Measurements from ENCODE around the gene C14orf132. TPM values are rescaled to one million over a fixed set of nuclear protein-coding genes. Genes with fewer than 3 reads are reported as not detected.

C14orf132 gene
- total RNA-seq, 2 donors from 2014 or later: 12.3 to 21.9 TPM

DNA sequence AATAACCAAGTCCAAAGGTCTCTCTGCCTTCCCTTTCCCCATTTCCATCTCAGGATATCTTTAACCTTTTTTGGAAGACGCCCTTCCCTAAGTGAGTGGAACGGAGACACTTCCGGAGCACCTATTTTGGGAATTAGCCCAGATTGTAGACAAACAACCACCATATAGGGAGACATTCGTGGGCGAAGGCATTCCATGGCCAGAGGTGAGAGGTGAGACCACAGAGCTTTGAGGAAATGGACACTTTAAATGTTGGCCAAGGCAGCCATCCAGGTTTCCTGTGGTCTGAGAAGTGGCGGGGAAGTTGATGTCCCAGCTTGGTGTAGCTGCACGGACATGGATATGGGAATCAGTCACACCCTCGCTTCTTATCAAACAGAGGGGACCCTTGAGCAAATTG, 96.1 kb downstream of the C14orf132 start:
- Histone ChIP-seq H3K27me3 (ENCODE audit: control insufficient read depth, insufficient read depth, low read length, poor library complexity, severe bottlenecking) (no peaks in the 10 kb centered on the region), H3K9ac (ENCODE audit: extremely low read depth, low read length, poor library complexity, severe bottlenecking) (no peak overlapping the region), H3K36me3 (ENCODE audit: control insufficient read depth, insufficient read depth, low read length) (no peaks in the 10 kb centered on the region), H3K4me1 (ENCODE audit: control insufficient read depth, insufficient read depth, low read length) (no peaks in the 10 kb centered on the region), H3K9me3 (ENCODE audit: control insufficient read depth, low read length) (peaks cover 10% of the 10 kb centered on the region), H3K27ac (ENCODE audit: low read depth, low read length) (no peak overlapping the region), H3K4me3 (ENCODE audit: low read length) (no peak overlapping the region)
- H3K4me1 Mint-ChIP-seq: no peaks in the 10 kb centered on the region
- H3K9me3 Mint-ChIP-seq: peaks cover 3% of the 10 kb centered on the region
- 93 to 98% methylated on average over 7 to 8 of the region's 8 CpGs for WGBS, 2 experiments (ENCODE audit: insufficient coverage in 1 of 2, insufficient read length in 1 of 2)
- H3K36me3 Mint-ChIP-seq (ENCODE audit: low read depth): no peaks in the 10 kb centered on the region
- no peak overlapping the region for H3K4me3 Mint-ChIP-seq
- H3K27ac Mint-ChIP-seq: no peak overlapping the region
- TF ChIP-seq, protein P1, sequence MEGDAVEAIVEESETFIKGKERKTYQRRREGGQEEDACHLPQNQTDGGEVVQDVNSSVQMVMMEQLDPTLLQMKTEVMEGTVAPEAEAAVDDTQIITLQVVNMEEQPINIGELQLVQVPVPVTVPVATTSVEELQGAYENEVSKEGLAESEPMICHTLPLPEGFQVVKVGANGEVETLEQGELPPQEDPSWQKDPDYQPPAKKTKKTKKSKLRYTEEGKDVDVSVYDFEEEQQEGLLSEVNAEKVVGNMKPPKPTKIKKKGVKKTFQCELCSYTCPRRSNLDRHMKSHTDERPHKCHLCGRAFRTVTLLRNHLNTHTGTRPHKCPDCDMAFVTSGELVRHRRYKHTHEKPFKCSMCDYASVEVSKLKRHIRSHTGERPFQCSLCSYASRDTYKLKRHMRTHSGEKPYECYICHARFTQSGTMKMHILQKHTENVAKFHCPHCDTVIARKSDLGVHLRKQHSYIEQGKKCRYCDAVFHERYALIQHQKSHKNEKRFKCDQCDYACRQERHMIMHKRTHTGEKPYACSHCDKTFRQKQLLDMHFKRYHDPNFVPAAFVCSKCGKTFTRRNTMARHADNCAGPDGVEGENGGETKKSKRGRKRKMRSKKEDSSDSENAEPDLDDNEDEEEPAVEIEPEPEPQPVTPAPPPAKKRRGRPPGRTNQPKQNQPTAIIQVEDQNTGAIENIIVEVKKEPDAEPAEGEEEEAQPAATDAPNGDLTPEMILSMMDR (conservative IDR thresholded peaks at IDR 0.05): no peak
- peaks cover 27% of the 10 kb centered on the region for H3K27me3 Mint-ChIP-seq (ENCODE audit: insufficient read depth)
- DNase-seq: no peak

DNA sequence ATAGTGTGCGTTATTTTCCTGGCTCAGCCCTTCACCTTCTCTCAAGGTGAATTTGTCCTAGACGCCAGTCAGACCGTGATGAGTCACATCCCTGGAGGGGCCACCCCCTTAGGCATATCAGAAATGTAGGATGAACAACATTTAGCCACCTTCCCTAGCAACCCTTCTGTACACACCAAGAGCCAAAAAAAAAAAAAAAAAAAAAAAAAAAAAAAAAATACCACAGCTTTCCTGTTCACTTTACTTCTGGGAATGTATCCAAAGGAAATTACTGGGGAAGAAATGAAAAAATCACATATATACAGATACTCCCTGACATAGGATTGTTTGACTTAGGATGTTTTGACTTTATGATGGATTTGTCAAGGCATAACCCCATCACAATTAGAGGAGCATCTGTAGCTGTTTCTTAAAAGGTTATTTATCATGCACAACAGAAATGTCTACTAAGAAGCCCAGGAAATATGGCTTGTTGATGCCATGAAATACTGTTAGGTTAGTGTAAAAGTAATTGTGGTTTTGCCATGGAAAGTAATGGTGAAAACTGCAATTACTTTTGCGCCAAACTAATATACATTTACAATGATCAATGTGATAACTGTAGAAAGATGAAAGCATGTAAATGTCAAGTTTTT, 97.3 kb downstream of the C14orf132 start:
- Mint-ChIP-seq H3K27me3 (ENCODE audit: insufficient read depth) (peaks cover 18% of the 10 kb centered on the region), H3K36me3 (ENCODE audit: low read depth) (no peaks in the 10 kb centered on the region), H3K9me3 (peaks cover 3% of the 10 kb centered on the region), H3K27ac (no peak overlapping the region), H3K4me3 (no peak overlapping the region), H3K4me1 (no peaks in the 10 kb centered on the region)
- TF ChIP-seq, protein P1 (conservative IDR thresholded peaks at IDR 0.05): no peak
- Histone ChIP-seq H3K4me1 (ENCODE audit: control insufficient read depth, insufficient read depth, low read length) (no peaks in the 10 kb centered on the region), H3K9ac (ENCODE audit: extremely low read depth, low read length, poor library complexity, severe bottlenecking) (no peak overlapping the region), H3K27me3 (ENCODE audit: control insufficient read depth, insufficient read depth, low read length, poor library complexity, severe bottlenecking) (no peaks in the 10 kb centered on the region), H3K9me3 (ENCODE audit: control insufficient read depth, low read length) (peaks cover 10% of the 10 kb centered on the region), H3K4me3 (ENCODE audit: low read length) (no peak overlapping the region), H3K36me3 (ENCODE audit: control insufficient read depth, insufficient read depth, low read length) (no peaks in the 10 kb centered on the region), H3K27ac (ENCODE audit: low read depth, low read length) (no peak overlapping the region)
- no peak for DNase-seq
- 79% methylated on average over 3 of the region's 4 CpGs; no CpG with 5 or more reads in 1 of the 2 experiments for WGBS, 2 experiments (ENCODE audit: insufficient coverage in 1 of 2, insufficient read length in 1 of 2)

DNA sequence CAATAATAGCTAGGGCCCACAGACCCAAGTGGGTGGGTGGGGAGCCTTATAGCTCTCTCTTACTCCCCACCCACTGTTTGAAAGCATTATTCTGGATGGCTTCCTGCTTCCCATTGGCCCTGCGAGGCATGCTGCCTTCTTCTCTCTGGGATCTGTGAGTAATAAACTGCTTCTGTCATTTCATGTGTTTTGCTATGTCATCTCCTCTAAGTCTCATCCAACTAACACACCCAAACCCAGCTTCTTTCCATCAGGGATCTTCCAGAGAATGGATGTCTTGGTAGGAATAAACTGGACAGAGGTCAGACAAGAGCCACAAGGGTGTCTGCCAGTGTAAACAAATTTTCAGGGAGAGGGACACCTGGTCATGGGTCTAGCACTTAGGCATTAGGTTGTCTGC, 99.1 kb downstream of the C14orf132 start:
- Histone ChIP-seq H3K27me3 (ENCODE audit: control insufficient read depth, insufficient read depth, low read length, poor library complexity, severe bottlenecking) (no peaks in the 10 kb centered on the region), H3K9ac (ENCODE audit: extremely low read depth, low read length, poor library complexity, severe bottlenecking) (no peak overlapping the region), H3K36me3 (ENCODE audit: control insufficient read depth, insufficient read depth, low read length) (no peaks in the 10 kb centered on the region), H3K27ac (ENCODE audit: low read depth, low read length) (no peak overlapping the region), H3K4me3 (ENCODE audit: low read length) (no peak overlapping the region), H3K9me3 (ENCODE audit: control insufficient read depth, low read length) (peaks cover 14% of the 10 kb centered on the region), H3K4me1 (ENCODE audit: control insufficient read depth, insufficient read depth, low read length) (no peaks in the 10 kb centered on the region)
- 86 to 100% methylated on average over 1 of the region's 1 CpG for WGBS, 2 experiments (ENCODE audit: insufficient coverage in 1 of 2, insufficient read length in 1 of 2)
- Mint-ChIP-seq H3K27me3 (ENCODE audit: insufficient read depth) (peaks cover 6% of the 10 kb centered on the region), H3K4me3 (no peak overlapping the region), H3K9me3 (peaks cover 8% of the 10 kb centered on the region), H3K36me3 (ENCODE audit: low read depth) (no peaks in the 10 kb centered on the region), H3K4me1 (no peaks in the 10 kb centered on the region), H3K27ac (no peak overlapping the region)
- TF ChIP-seq, protein P1 (conservative IDR thresholded peaks at IDR 0.05): no peak
- DNase-seq: no peak

Measured in endodermal cell (in vitro differentiated cells).